GM20000 (cell line): ENCODE measurements around the gene DTX4.
A peak's percentile ranks its signal among the peaks of the same experiment; 100 is the strongest.

Experiments
- DNase-seq: peaks from one replicate; pipeline ENCODE4 v3.0.0; 2012; ENCODE audit warnings: low spot score
- CTCF ChIP-seq: IDR thresholded peaks from 2 replicates; pipeline ENCODE4 v1.5.1; 2012; ENCODE audit warnings: mild to moderate bottlenecking, control low read depth; ENCODE audit errors: extremely low read depth, missing control alignments

DTX4 gene

GRCh38 chr11:59222464-59223060, 50.6 kb downstream of the DTX4 start:
- TF ChIP-seq CTCF: no peak

GRCh38 chr11:59223177-59223576, 51.2 kb downstream of the DTX4 start:
- no peak for TF ChIP-seq CTCF

More at GRCh38 chr11:59222464-59223060, 50.6 kb downstream of the DTX4 start:
- no peak for DNase-seq

GRCh38 chr11:59223611-59224010, 51.7 kb downstream of the DTX4 start:
- DNase-seq: no peak
- TF ChIP-seq CTCF: no peak

More at GRCh38 chr11:59223177-59223576, 51.2 kb downstream of the DTX4 start:
- no peak for DNase-seq

- peak; percentile 15 for DNase-seq
- TF ChIP-seq CTCF: no peak
Measured at GRCh38 chr11:59224351-59224928, 52.5 kb downstream of the DTX4 start.

- no peak for TF ChIP-seq CTCF
- no peak for DNase-seq
Measured at GRCh38 chr11:59225017-59225416, 53.1 kb downstream of the DTX4 start.

GRCh38 chr11:59226396-59226795, 54.5 kb downstream of the DTX4 start:
- no peak for DNase-seq
- no peak for TF ChIP-seq CTCF

GRCh38 chr11:59240322-59240721, 68.4 kb downstream of the DTX4 start:
- no peak for TF ChIP-seq CTCF
- DNase-seq: no peak
